ENCODE measurements around the gene AMBRA1.
A peak's percentile ranks its signal among the peaks of the same experiment; 100 is the strongest.

Gene AMBRA1

DNA sequence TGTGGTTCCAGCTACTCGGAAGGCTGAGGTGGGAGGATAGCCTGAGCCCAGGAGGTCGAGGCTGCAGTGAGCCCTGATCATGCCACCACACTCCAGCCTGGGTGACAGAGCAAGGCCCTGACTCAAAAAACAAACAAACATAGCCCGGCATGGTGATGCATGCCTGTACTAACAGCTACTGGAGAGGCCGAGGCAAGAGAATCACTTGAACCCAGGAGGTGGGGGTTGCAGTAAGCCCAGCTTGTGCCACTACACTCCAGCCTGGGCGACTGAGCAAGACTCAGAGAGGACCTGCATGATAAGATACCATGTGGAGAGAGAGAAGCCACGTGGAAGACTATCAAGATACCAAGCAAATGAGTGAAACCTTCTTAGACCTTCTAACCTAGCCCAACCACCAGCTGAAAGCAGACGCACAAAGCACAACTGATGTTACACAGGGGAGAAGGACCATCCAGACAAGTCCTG lies 36.1 kb downstream of the AMBRA1 start:
- Histone ChIP-seq H3K36me3 (ENCODE audit: control insufficient read depth, insufficient read depth, low read length) (no peaks in the 10 kb centered on the region), H3K27me3 (ENCODE audit: control insufficient read depth, insufficient read depth, low read length) (no peaks in the 10 kb centered on the region), H3K4me3 (ENCODE audit: low read length) (no peak overlapping the region), H3K9ac (ENCODE audit: low read length) (no peak overlapping the region), H3K4me1 (ENCODE audit: control insufficient read depth, insufficient read depth, low read length) (peaks cover 42% of the 10 kb centered on the region), H3K9me3 (ENCODE audit: control insufficient read depth, low read length) (no peaks in the 10 kb centered on the region)

DNA sequence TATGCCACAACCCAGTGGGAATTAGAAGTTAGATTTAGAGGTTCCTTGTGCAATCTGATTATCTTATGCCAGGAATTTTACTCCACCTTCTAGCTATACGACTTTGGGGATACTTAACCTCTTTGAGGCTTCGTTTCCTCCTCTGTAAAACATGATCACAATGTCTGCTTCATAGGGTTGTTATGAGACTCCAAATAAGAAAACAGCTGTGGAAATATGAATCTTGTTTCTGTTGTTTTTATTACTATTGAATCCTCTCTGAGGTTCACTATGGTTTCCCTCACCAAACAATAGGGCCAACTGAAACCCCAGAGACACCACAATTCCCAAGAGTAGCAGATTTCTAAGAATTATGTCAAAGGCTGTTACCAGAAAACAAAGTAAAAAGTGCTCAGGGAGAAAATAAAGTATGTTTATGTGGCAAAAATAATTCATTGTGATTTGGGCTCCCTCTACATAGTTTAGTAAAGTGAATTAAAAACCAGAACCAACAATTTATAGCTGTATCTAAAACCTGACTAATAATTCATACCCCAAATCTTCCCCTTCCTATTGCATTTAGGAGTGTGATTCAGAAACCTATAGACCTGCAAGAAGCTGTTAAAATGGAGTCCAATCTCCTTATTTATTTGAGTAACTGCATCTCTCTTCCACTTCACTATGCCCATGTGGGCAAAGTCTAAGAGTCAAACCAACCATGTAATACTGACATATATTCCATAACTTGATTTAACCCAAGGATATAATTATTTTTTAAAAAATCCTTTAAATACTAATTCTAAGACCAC lies 38.4 kb downstream of the AMBRA1 start:
- Histone ChIP-seq H3K27me3 (ENCODE audit: control insufficient read depth, insufficient read depth, low read length) (no peaks in the 10 kb centered on the region), H3K9me3 (ENCODE audit: control insufficient read depth, low read length) (no peaks in the 10 kb centered on the region), H3K4me1 (ENCODE audit: control insufficient read depth, insufficient read depth, low read length) (peaks cover 38% of the 10 kb centered on the region), H3K36me3 (ENCODE audit: control insufficient read depth, insufficient read depth, low read length) (no peaks in the 10 kb centered on the region), H3K9ac (ENCODE audit: low read length) (no peak overlapping the region), H3K4me3 (ENCODE audit: low read length) (no peak overlapping the region)

DNA sequence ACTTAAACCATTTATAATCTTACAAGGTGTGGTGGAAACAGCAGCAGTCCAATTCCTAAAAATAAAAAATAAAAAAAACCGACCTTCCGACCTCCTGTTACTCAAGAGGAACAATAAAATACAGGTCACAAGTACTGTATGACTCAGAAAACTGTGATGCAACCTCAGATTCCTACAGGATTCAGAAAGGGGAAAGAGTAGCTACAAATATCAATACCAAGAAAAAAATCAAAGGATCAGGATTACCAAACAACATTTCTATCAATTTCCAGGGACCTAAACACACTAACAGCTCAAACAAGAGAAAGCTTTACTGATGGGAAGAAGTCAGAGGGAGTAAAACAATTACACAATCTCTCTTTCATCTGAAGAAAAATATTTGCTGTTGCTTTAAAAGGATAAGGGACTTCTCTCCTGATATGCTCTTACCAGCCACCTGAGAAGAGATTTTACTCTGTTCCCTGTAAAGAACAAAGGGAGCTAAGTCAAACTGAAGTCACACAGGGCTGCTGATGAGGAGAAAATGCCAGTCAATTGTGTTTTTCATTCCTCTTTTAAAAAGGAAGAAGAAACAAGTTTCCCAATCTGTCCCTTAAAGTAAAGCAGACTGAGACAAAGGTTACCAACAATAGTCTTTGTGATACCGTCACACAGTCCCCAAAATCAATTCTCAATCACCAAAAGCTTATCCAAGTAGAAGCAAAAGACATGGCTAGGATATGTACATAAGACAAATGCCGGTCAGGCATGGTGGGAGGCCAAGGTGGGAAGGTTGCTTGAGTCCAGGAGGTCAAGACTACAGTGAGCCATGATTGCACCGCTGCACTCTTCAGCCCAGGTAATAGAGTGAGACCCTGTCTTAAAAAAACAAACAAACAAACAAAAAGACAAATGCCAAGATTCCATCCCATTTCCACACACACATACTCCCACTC lies 39.3 kb downstream of the AMBRA1 start:
- H3K9me3 ChIP-seq (ENCODE audit: control insufficient read depth, low read length), result no peaks in the 10 kb centered on the region
- H3K36me3 ChIP-seq (ENCODE audit: control insufficient read depth, insufficient read depth, low read length), result no peaks in the 10 kb centered on the region
- peaks cover 38% of the 10 kb centered on the region for H3K4me1 ChIP-seq (ENCODE audit: control insufficient read depth, insufficient read depth, low read length)
- no peaks in the 10 kb centered on the region for H3K27me3 ChIP-seq (ENCODE audit: control insufficient read depth, insufficient read depth, low read length)
- no peak overlapping the region for H3K4me3 ChIP-seq (ENCODE audit: low read length)
- H3K9ac ChIP-seq (ENCODE audit: low read length), result peak overlapping the region; percentile 11

DNA sequence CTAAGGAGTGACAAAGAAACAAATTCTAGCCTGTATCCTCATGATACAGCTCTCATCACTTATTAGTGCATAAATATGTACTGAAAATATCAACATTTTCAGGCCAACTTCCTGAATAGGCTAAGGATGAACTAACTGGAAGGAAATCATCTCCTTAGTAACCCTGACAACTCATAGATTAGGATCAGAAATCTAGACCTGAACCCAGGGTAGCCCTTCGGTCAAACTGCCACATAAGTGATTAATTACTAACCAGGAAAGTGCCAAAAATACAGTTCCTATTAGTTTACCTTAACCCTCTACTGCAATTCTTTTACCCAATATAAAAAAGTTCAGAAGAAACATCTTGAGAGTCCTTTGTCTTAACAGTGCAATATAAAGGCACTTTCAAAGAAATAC lies 40.0 kb downstream of the AMBRA1 start:
- Histone ChIP-seq H3K9ac (ENCODE audit: low read length) (peak overlapping the region; percentile 11), H3K4me1 (ENCODE audit: control insufficient read depth, insufficient read depth, low read length) (peaks cover 38% of the 10 kb centered on the region), H3K4me3 (ENCODE audit: low read length) (no peak overlapping the region), H3K9me3 (ENCODE audit: control insufficient read depth, low read length) (no peaks in the 10 kb centered on the region), H3K27me3 (ENCODE audit: control insufficient read depth, insufficient read depth, low read length) (no peaks in the 10 kb centered on the region), H3K36me3 (ENCODE audit: control insufficient read depth, insufficient read depth, low read length) (no peaks in the 10 kb centered on the region)

DNA sequence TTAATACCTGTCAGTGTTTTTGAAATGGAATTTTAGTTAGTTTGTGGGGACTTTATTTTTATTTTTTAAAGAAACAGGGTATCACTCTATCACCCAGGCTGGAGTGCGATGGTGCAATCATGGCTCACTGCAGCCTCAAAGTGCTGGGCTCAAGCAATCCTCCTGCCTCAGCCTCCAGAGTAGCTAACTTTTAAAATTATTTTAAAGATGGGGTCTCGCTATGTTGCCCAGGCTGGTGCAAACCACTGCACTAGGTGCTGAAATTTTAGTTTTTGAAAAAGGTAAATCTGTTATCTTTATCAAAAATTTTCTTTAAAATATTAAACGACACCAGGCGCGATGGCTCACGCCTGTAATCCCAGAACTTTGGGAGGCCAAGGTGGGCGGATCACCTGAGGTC lies 42.6 kb downstream of the AMBRA1 start:
- Histone ChIP-seq H3K4me3 (ENCODE audit: low read length) (no peak overlapping the region), H3K9me3 (ENCODE audit: control insufficient read depth, low read length) (no peaks in the 10 kb centered on the region), H3K9ac (ENCODE audit: low read length) (no peak overlapping the region), H3K27me3 (ENCODE audit: control insufficient read depth, insufficient read depth, low read length) (no peaks in the 10 kb centered on the region), H3K4me1 (ENCODE audit: control insufficient read depth, insufficient read depth, low read length) (peaks cover 40% of the 10 kb centered on the region), H3K36me3 (ENCODE audit: control insufficient read depth, insufficient read depth, low read length) (peaks cover 4% of the 10 kb centered on the region)

DNA sequence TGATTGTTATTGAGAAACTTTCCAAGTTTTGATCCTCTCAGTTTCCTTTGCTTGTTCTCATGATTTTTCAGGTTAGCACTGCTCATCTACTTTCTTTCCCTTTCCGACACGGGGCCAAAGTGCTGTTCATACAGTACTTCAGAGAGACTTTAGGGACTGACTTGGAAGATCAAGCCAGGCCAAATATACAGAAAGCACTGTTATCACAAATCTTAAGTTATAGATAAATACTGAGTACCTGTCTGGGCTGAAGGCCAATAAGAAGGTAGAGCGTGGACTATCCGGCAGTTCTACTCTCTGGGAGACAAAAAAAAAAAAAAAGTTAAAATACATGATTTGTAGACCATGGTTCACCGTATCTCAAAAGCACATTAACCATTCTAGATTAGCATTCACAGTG lies 46.2 kb downstream of the AMBRA1 start:
- Histone ChIP-seq H3K9ac (ENCODE audit: low read length) (no peak overlapping the region), H3K4me1 (ENCODE audit: control insufficient read depth, insufficient read depth, low read length) (peaks cover 12% of the 10 kb centered on the region), H3K9me3 (ENCODE audit: control insufficient read depth, low read length) (no peaks in the 10 kb centered on the region), H3K4me3 (ENCODE audit: low read length) (no peak overlapping the region), H3K27me3 (ENCODE audit: control insufficient read depth, insufficient read depth, low read length) (no peaks in the 10 kb centered on the region), H3K36me3 (ENCODE audit: control insufficient read depth, insufficient read depth, low read length) (peaks cover 8% of the 10 kb centered on the region)

DNA sequence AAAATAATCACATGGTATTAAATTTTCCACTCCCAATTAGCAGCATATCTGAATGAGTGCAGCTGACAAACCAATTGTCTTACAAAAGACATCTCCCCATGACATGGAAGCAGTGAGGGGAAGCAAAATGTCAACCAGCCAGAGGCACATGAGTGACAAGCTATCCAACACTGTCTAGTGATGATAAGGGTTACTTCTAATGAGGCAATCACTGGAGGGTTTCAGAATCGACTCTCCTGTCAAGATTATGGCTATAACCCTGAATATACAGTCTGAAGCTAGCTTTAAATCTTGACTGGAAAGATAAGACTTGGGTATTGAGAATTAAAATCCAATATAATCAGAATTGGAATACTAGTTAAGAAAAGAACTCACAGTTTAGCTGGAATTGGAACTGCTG lies 50.3 kb downstream of the AMBRA1 start:
- peaks cover 8% of the 10 kb centered on the region for H3K36me3 ChIP-seq (ENCODE audit: control insufficient read depth, insufficient read depth, low read length)
- H3K9ac ChIP-seq (ENCODE audit: low read length), result no peak overlapping the region
- no peak overlapping the region for H3K4me3 ChIP-seq (ENCODE audit: low read length)
- H3K27me3 ChIP-seq (ENCODE audit: control insufficient read depth, insufficient read depth, low read length), result no peaks in the 10 kb centered on the region
- H3K9me3 ChIP-seq (ENCODE audit: control insufficient read depth, low read length), result no peaks in the 10 kb centered on the region
- H3K4me1 ChIP-seq (ENCODE audit: control insufficient read depth, insufficient read depth, low read length), result peaks cover 26% of the 10 kb centered on the region

DNA sequence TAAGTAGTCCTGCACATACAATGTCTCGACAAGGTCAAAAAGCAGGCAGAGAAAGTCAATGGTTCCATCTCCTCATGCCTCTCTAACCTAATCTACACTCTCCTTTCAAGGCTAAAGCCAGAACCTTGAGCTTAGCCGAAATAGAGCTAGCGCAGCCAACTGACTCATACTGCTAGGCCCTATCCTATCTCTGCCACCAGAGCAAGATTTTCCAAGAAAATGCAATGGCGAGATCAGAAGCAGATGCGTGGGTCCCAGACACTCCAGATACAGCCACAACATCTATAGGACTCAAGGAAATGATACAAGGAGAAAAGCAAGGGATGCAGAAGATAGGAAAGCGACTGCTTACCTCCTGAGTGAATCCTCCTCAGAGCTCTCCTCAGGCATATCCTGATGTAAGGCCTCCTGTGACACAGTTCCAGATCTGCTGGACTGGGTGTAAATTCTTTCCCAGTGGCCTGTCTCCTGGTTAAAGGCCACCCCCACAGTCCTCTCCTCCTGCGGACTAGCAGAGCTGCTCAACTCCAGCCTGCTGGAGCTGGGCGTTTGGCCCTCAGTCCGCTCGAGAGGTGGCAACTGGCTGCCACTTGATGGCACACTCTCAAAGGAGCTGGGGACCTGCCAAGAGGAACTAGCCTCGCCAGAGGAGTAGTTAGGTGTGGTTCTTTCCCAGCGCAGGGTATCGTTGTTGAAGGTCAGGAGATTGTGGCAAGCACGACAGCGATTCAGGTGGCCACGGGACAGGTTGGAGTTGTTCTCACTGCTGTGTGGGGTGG lies 52.0 kb downstream of the AMBRA1 start:
- Histone ChIP-seq H3K4me3 (ENCODE audit: low read length) (no peak overlapping the region), H3K9ac (ENCODE audit: low read length) (peak overlapping the region; percentile 58), H3K9me3 (ENCODE audit: control insufficient read depth, low read length) (no peaks in the 10 kb centered on the region), H3K36me3 (ENCODE audit: control insufficient read depth, insufficient read depth, low read length) (peaks cover 8% of the 10 kb centered on the region), H3K27me3 (ENCODE audit: control insufficient read depth, insufficient read depth, low read length) (no peaks in the 10 kb centered on the region), H3K4me1 (ENCODE audit: control insufficient read depth, insufficient read depth, low read length) (peaks cover 25% of the 10 kb centered on the region)

DNA sequence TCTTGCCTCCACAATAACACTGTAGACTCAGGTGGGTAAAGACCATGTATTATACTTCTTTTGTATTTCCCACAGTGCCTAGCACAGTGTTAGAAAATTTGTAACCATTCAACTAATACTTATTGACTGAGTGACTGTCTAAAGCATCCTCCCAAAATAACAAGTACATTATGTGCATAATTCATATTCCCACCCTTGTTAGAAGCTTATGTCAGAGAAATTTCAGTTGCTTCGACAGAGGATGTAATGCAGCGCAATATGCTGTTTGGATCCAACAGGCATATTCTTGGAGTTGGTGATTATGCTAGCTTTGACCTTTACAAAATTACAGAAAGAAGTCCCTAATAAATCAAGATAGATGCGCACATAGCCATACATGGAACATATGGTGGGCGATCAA lies 53.0 kb downstream of the AMBRA1 start:
- no peaks in the 10 kb centered on the region for H3K9me3 ChIP-seq (ENCODE audit: control insufficient read depth, low read length)
- no peaks in the 10 kb centered on the region for H3K27me3 ChIP-seq (ENCODE audit: control insufficient read depth, insufficient read depth, low read length)
- peaks cover 25% of the 10 kb centered on the region for H3K4me1 ChIP-seq (ENCODE audit: control insufficient read depth, insufficient read depth, low read length)
- peaks cover 4% of the 10 kb centered on the region for H3K36me3 ChIP-seq (ENCODE audit: control insufficient read depth, insufficient read depth, low read length)
- no peak overlapping the region for H3K4me3 ChIP-seq (ENCODE audit: low read length)
- no peak overlapping the region for H3K9ac ChIP-seq (ENCODE audit: low read length)

DNA sequence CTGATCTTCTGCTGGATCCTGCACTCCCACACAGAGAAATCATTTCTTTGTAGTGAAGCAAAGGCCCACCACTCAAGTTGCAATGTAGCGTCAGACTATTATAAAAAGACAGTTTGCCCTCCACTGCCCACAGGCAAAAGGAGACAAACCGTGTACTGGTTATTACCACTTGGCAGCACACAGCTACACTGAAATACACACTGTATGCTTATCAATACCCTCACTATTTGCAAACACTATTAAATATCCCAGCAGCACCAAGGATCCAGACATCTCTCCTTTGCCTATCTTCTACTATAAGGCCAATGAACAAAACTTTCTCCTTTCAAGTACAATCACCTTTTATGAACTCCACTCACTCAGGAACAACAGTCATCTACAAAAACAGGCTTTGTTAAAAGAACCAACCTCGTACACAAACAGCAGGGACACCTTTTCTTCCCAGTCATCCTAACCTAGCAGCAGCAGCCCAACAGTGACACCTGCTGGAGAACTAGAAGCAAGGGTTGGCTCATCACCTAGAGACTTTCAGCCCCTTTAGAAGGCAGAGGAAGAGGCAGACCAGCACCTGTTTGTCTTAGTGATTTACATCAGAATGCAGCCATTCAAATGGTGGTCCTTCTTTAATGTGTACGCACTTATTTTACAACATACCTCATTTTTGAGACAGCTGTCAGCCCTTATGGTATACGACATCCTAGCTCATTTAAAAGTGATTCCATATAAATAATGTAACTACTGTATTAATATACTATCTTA lies 56.1 kb downstream of the AMBRA1 start:
- H3K4me1 ChIP-seq (ENCODE audit: control insufficient read depth, insufficient read depth, low read length), result peaks cover 22% of the 10 kb centered on the region
- no peak overlapping the region for H3K9ac ChIP-seq (ENCODE audit: low read length)
- no peaks in the 10 kb centered on the region for H3K27me3 ChIP-seq (ENCODE audit: control insufficient read depth, insufficient read depth, low read length)
- no peaks in the 10 kb centered on the region for H3K9me3 ChIP-seq (ENCODE audit: control insufficient read depth, low read length)
- no peaks in the 10 kb centered on the region for H3K36me3 ChIP-seq (ENCODE audit: control insufficient read depth, insufficient read depth, low read length)
- H3K4me3 ChIP-seq (ENCODE audit: low read length), result no peak overlapping the region

DNA sequence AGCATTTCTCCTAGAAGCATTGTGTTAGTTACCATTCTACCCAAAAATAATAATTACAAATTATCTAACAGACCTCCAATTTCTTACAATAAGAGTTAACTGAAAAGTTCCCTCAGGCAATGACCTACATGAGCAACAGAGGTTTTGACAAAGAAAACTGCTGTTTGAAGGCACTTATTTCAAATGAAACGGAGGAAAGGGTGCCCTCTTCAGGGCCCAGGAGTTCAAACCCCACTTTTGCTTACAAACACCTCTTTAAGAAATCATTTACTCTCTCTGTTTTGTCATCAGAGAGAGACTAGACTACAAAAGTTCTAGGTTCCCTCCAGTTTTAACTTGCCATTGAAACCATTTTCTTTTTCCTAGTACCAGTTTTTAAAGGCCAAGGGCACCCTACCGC lies 56.7 kb downstream of the AMBRA1 start:
- H3K36me3 ChIP-seq (ENCODE audit: control insufficient read depth, insufficient read depth, low read length), result no peaks in the 10 kb centered on the region
- no peak overlapping the region for H3K4me3 ChIP-seq (ENCODE audit: low read length)
- H3K4me1 ChIP-seq (ENCODE audit: control insufficient read depth, insufficient read depth, low read length), result peaks cover 16% of the 10 kb centered on the region
- H3K9me3 ChIP-seq (ENCODE audit: control insufficient read depth, low read length), result no peaks in the 10 kb centered on the region
- no peak overlapping the region for H3K9ac ChIP-seq (ENCODE audit: low read length)
- no peaks in the 10 kb centered on the region for H3K27me3 ChIP-seq (ENCODE audit: control insufficient read depth, insufficient read depth, low read length)

All from mucosa of stomach (tissue), 1 donor.